ENCODE measurements around the gene HACD2. TPM values are rescaled to one million over a fixed set of nuclear protein-coding genes. Genes with fewer than 3 reads are reported as not detected.
"Not testable (repeated sequence)": the region's sequence is repeated elsewhere in the genome, so short reads cannot be mapped to it uniquely, and the experiment has no call there.

Gene HACD2
- total and polyA plus RNA-seq, 10 of the 15 experiments (the other 5 are each of a cell fraction or from before 2014, with no cell fraction given): 9.1 to 30.0 (median 18.8) TPM

GRCh38 chr3:123488645-123489347 lies 96.1 kb downstream of the HACD2 start:
- intact Hi-C loops (cut with micrococcal nuclease; ENCODE audit: unreplicated experiment): loop anchor here (1.0 kb wide), 1 partner anchor 159 kb away; no protein-coding TSS in a partner anchor
- CTCF ChIA-PET: interaction anchor here (0.6 to 3.3 kb wide), 14 partner anchors 12 to 192 kb away, joined by 3 to 51 read pairs (median 3); no protein-coding TSS in a partner anchor

GRCh38 chr3:123487063-123487462 lies 97.8 kb downstream of the HACD2 start:
- POLR2A ChIA-PET; H3K4me1 ChIP-seq (ENCODE audit: control insufficient read depth, insufficient read depth, low read length); H3K36me3 ChIP-seq (ENCODE audit: control insufficient read depth in 2 of 2, insufficient read depth in 2 of 2, low read length in 1 of 2); CTCF ChIA-PET; H4K20me1 ChIP-seq (ENCODE audit: control insufficient read depth, insufficient read depth); intact Hi-C loops (cut with micrococcal nuclease; ENCODE audit: unreplicated experiment); BruUV-seq (replicated peaks); H3K4me2 ChIP-seq (ENCODE audit: control insufficient read depth, insufficient read depth); H3K9ac ChIP-seq (ENCODE audit: control insufficient read depth, insufficient read depth, low read length); ATAC-seq; H3K27me3 ChIP-seq (replicated peaks in 1 of 2; ENCODE audit: control insufficient read depth in 2 of 2, insufficient read depth in 2 of 2, low read length in 1 of 2); SMC1A ChIA-PET (ENCODE audit: uncharacterized antibody, unreplicated experiment); H2AFZ ChIP-seq (ENCODE audit: control insufficient read depth, low read depth, low read length); H3K27ac ChIP-seq (ENCODE audit: control insufficient read depth, insufficient read depth); H3K4me3 ChIP-seq; H3K9me3 ChIP-seq (replicated peaks; ENCODE audit: control insufficient read depth, insufficient read depth, low read length); FAIRE-seq; RAD21 ChIA-PET (ENCODE audit: unreplicated experiment); H3K79me2 ChIP-seq (ENCODE audit: control insufficient read depth, insufficient read depth, low read length); DNase-seq (ENCODE audit: low read depth, low spot score): not testable (repeated sequence)
- WGBS (ENCODE audit: insufficient coverage, insufficient replicate concordance, low lambda C conversion rate, missing lambda C conversion rate): 50% methylated on average over 8 of the region's 8 CpGs
- in situ Hi-C loops (cut with MboI): loop anchor here (5.0 kb wide), 1 partner anchor 160 kb away; no protein-coding TSS in a partner anchor

More at GRCh38 chr3:123488645-123489347, 96.1 kb downstream of the HACD2 start:
- ChIA-PET SMC1A (ENCODE audit: uncharacterized antibody, unreplicated experiment) (interaction anchor here (1.0 to 1.4 kb wide), 3 partner anchors 151 to 162 kb away, joined by 3 to 5 read pairs (median 4); no protein-coding TSS in a partner anchor), RAD21 (ENCODE audit: unreplicated experiment) (interaction anchor here (0.8 to 2.3 kb wide), 5 partner anchors 32 to 159 kb away, joined by 3 to 21 read pairs (median 3); no protein-coding TSS in a partner anchor), POLR2A (no interaction called here)
- in situ Hi-C loops (cut with MboI): loop anchor here (5.0 kb wide), 1 partner anchor 161 kb away; no protein-coding TSS in a partner anchor
- WGBS (ENCODE audit: insufficient coverage, insufficient replicate concordance, low lambda C conversion rate, missing lambda C conversion rate): 63% methylated on average over 5 of the region's 5 CpGs
- Histone ChIP-seq H3K4me2 (ENCODE audit: control insufficient read depth, insufficient read depth) (no peak overlapping the region), H3K27ac (ENCODE audit: control insufficient read depth, insufficient read depth) (no peak overlapping the region), H2AFZ (ENCODE audit: control insufficient read depth, low read depth, low read length) (no peak overlapping the region), H3K36me3 (ENCODE audit: control insufficient read depth in 2 of 2, insufficient read depth in 2 of 2, low read length in 1 of 2) (peaks cover 1% of the 10 kb centered on the region in 2 experiments; a peak in 3 of 4 replicates), H3K9ac (ENCODE audit: control insufficient read depth, insufficient read depth, low read length) (no peak overlapping the region), H3K4me3 (no peak overlapping the region), H4K20me1 (ENCODE audit: control insufficient read depth, insufficient read depth) (no peaks in the 10 kb centered on the region), H3K9me3 (replicated peaks; ENCODE audit: control insufficient read depth, insufficient read depth, low read length) (no peaks in the 10 kb centered on the region), H3K27me3 (replicated peaks in 1 of 2; ENCODE audit: control insufficient read depth in 2 of 2, insufficient read depth in 2 of 2, low read length in 1 of 2) (no peaks in the 10 kb centered on the region), H3K79me2 (ENCODE audit: control insufficient read depth, insufficient read depth, low read length) (no peaks in the 10 kb centered on the region), H3K4me1 (ENCODE audit: control insufficient read depth, insufficient read depth, low read length) (no peaks in the 10 kb centered on the region)
- no TSS peak for BruUV-seq (replicated peaks)
- no peak for FAIRE-seq
- DNase-seq (ENCODE audit: low read depth, low spot score): no peak
- no peak for ATAC-seq
- TF ChIP-seq TAF1 (IDR thresholded peaks at IDR 0.05; ENCODE audit: borderline replicate concordance, low read depth, low read length): no peak
